Type B pancreatic cell (in vitro differentiated cells): ENCODE data around the gene PAXX. TPM values are rescaled to one million over a fixed set of nuclear protein-coding genes. Genes with fewer than 3 reads are reported as not detected.

Experiments
- DNase-seq: peaks from one replicate; pipeline ENCODE4 v3.0.0; 2021; ENCODE audit warnings: mixed read lengths; ENCODE audit not compliant: unreplicated experiment; ENCODE audit errors: extremely low spot score
- H3K27ac Mint-ChIP-seq: 2 replicates; pipeline ENCODE4 v1.8.0; 2021; ENCODE audit warnings: mild to moderate bottlenecking, mixed read lengths
- H3K27me3 Mint-ChIP-seq: 2 replicates; pipeline ENCODE4 v1.8.0; 2021; ENCODE audit warnings: mixed read lengths
- H3K36me3 Mint-ChIP-seq: 2 replicates; pipeline ENCODE4 v1.8.0; 2021; ENCODE audit warnings: mixed read lengths
- H3K4me1 Mint-ChIP-seq: one replicate; pipeline ENCODE4 v1.8.0; 2021; ENCODE audit warnings: mixed read lengths; ENCODE audit not compliant: unreplicated experiment
- H3K4me3 Mint-ChIP-seq: 2 replicates; pipeline ENCODE4 v1.8.0; 2021; ENCODE audit warnings: mild to moderate bottlenecking, mixed read lengths
- H3K9me3 Mint-ChIP-seq: 2 replicates; pipeline ENCODE4 v1.8.0; 2021; ENCODE audit warnings: mixed read lengths
- CTCF ChIP-seq: fragments of 200-600 bp; sonication (generic); conservative IDR thresholded peaks from 2 replicates; pipeline ENCODE4 v1.5.0; 2021; ENCODE audit warnings: antibody characterized with exemption, mild to moderate bottlenecking
- total RNA-seq: library from RNA; stranded (reverse); gene quantifications from 2 replicates; pipeline ENCODE4 v1.2.1, GENCODE V29; 2021; ENCODE audit warnings: low replicate concordance

The PAXX gene
- total RNA-seq, 1 donor from 2014 or later: 63.4 TPM

GRCh38 chr9:137027369-137028262 lies 35.4 kb downstream of the PAXX start, which contains the start of gene ABCA2:
Gene ABCA2 (minus strand): TSS chr9:137028237. CDS start chr9:137028140, 97 bp downstream.
- Mint-ChIP-seq H3K4me3 (peak within 1 kb of the TSS; percentile 88), H3K9me3 (no peaks in the 10 kb centered on the region), H3K4me1 (no peaks in the 10 kb centered on the region), H3K27ac (no peak within 1 kb of the TSS), H3K36me3 (no peaks in the 10 kb centered on the region), H3K27me3 (no peaks in the 10 kb centered on the region)
- no peak for DNase-seq
- no peak for TF ChIP-seq CTCF

GRCh38 chr9:137028263-137029057 lies 36.2 kb downstream of the PAXX start:
- Mint-ChIP-seq H3K9me3 (no peaks in the 10 kb centered on the region), H3K27ac (no peak overlapping the region), H3K27me3 (no peaks in the 10 kb centered on the region), H3K36me3 (no peaks in the 10 kb centered on the region), H3K4me3 (peak overlapping the region; percentile 80), H3K4me1 (no peaks in the 10 kb centered on the region)
- no peak for DNase-seq
- TF ChIP-seq CTCF: no peak

- peak; percentile 87 for DNase-seq
- Mint-ChIP-seq H3K27me3 (no peaks in the 10 kb centered on the region), H3K4me1 (no peaks in the 10 kb centered on the region), H3K9me3 (no peaks in the 10 kb centered on the region), H3K4me3 (peak overlapping the region; percentile 80), H3K27ac (peak overlapping the region; percentile 70), H3K36me3 (no peaks in the 10 kb centered on the region)
- peak; percentile 91 for TF ChIP-seq CTCF
Measured at GRCh38 chr9:137029058-137029936, 37.1 kb downstream of the PAXX start.

DNA sequence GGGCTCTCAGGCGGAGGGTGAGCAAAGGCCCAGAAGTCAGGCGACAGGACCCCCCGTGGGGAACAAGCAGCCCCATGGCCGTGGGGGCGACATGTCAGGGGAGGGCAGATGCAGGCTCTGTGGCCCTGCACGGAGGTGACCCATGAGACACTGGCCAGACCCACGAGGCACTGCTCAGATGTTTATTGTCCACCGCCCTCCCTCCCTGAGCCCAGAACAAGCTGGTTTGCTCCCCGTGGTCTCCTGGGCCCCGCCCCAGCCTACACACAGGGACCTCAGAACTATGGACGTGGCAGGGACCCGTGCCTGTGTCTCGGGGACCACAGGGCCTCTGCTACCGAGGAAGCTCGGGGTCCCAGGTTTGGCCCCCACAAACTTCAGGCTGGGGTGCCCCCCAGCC lies 37.8 kb downstream of the PAXX start:
- Mint-ChIP-seq H3K4me3 (no peak overlapping the region), H3K27ac (no peak overlapping the region), H3K9me3 (no peaks in the 10 kb centered on the region), H3K27me3 (no peaks in the 10 kb centered on the region), H3K4me1 (no peaks in the 10 kb centered on the region), H3K36me3 (no peaks in the 10 kb centered on the region)
- no peak for DNase-seq
- TF ChIP-seq CTCF: no peak
